GM18873 (cell line): ENCODE data around the gene HS6ST2.
A peak's percentile ranks its signal among the peaks of the same experiment; 100 is the strongest.

Experiments used
- ATAC-seq: cut with Tn5 transposase; IDR thresholded peaks from one replicate; pipeline ENCODE4 v1.9.1; 2021; ENCODE audit warnings: mild to moderate bottlenecking, moderate library complexity, moderate number of reproducible peaks; ENCODE audit not compliant: unreplicated experiment, low FRiP score

The HS6ST2 gene

GRCh38 chrX:132855780-132856341 is 102.6 kb downstream of the HS6ST2 start:
- ATAC-seq: no peak

GRCh38 chrX:132853040-132853439 is 105.4 kb downstream of the HS6ST2 start:
- no peak for ATAC-seq

- no peak for ATAC-seq
Measured at GRCh38 chrX:132848296-132848970, 110.0 kb downstream of the HS6ST2 start.

GRCh38 chrX:132843363-132843762 is 115.1 kb downstream of the HS6ST2 start:
- no peak for ATAC-seq

GRCh38 chrX:132842460-132843238 is 115.8 kb downstream of the HS6ST2 start:
- ATAC-seq: no peak

- ATAC-seq: no peak
Measured at GRCh38 chrX:132837967-132838366, 120.5 kb downstream of the HS6ST2 start.

- ATAC-seq: no peak
Measured at GRCh38 chrX:132837126-132837525, 121.3 kb downstream of the HS6ST2 start.

GRCh38 chrX:132836471-132836870 is 122.0 kb downstream of the HS6ST2 start:
- ATAC-seq: no peak

GRCh38 chrX:132834741-132835140 is 123.7 kb downstream of the HS6ST2 start:
- no peak for ATAC-seq

- ATAC-seq: no peak
Measured at GRCh38 chrX:132834109-132834508, 124.3 kb downstream of the HS6ST2 start.

- no peak for ATAC-seq
Measured at GRCh38 chrX:132833373-132833772, 125.1 kb downstream of the HS6ST2 start.

GRCh38 chrX:132831336-132831973 is 127.0 kb downstream of the HS6ST2 start:
- ATAC-seq: no peak

- ATAC-seq: no peak
Measured at GRCh38 chrX:132822634-132823012, 135.8 kb downstream of the HS6ST2 start.

- peak; percentile 63 for ATAC-seq
Measured at GRCh38 chrX:132821974-132822633, 136.3 kb downstream of the HS6ST2 start.

- ATAC-seq: no peak
Measured at GRCh38 chrX:132820675-132821074, 137.8 kb downstream of the HS6ST2 start.

GRCh38 chrX:132819711-132820264 is 138.6 kb downstream of the HS6ST2 start:
- ATAC-seq: no peak

GRCh38 chrX:132818638-132819037 is 139.8 kb downstream of the HS6ST2 start:
- ATAC-seq: no peak

GRCh38 chrX:132815643-132816042 is 142.8 kb downstream of the HS6ST2 start:
- ATAC-seq: no peak

GRCh38 chrX:132810964-132811712 is 147.3 kb downstream of the HS6ST2 start:
- no peak for ATAC-seq

- no peak for ATAC-seq
Measured at GRCh38 chrX:132810488-132810887, 147.9 kb downstream of the HS6ST2 start.
